Thymus (tissue), 11 donors: ENCODE results near the gene PRKN. TPM values are rescaled to one million over a fixed set of nuclear protein-coding genes. Genes with fewer than 3 reads are reported as not detected.
"Not testable (repeated sequence)": the region's sequence is repeated elsewhere in the genome, so short reads cannot be mapped to it uniquely, and the experiment has no call there.

ENCODE experiments used
- DNase-seq, 9 donors: peaks; one replicate each; pipeline ENCODE4 v3.0.0-alpha.2; 2013; ENCODE audit warnings: low spot score in 9 of 9, low read depth in 6 of 9, missing footprints in 1 of 9
- H3K27ac ChIP-seq, 2 donors: one replicate each; pipeline ENCODE4 v1.5.1; 2013; ENCODE audit warnings: control low read depth in 1 of 2, low read depth in 1 of 2, low read length in 1 of 2, mild to moderate bottlenecking in 1 of 2, moderate library complexity in 1 of 2
- H3K27me3 ChIP-seq, 2 donors: one replicate each; pipeline ENCODE4 v1.5.1; 2013; ENCODE audit warnings: low read length in 1 of 2; ENCODE audit not compliant: control insufficient read depth in 2 of 2, insufficient read depth in 1 of 2
- H3K36me3 ChIP-seq, 2 donors: one replicate each; pipeline ENCODE4 v1.5.1; 2013; ENCODE audit warnings: low read length in 1 of 2, mild to moderate bottlenecking in 1 of 2, moderate library complexity in 1 of 2; ENCODE audit not compliant: control insufficient read depth in 2 of 2, insufficient read depth in 2 of 2
- H3K4me1 ChIP-seq, 2 donors: one replicate each; pipeline ENCODE4 v1.5.1; 2013; ENCODE audit warnings: low read length in 2 of 2; ENCODE audit not compliant: control insufficient read depth in 2 of 2, insufficient read depth in 2 of 2
- H3K4me3 ChIP-seq, 2 donors: one replicate each; pipeline ENCODE4 v1.5.1; 2013; ENCODE audit warnings: low read length in 2 of 2, control low read depth in 1 of 2, mild to moderate bottlenecking in 1 of 2
- H3K9me3 ChIP-seq, 2 donors: one replicate each; pipeline ENCODE4 v1.5.1; 2013; ENCODE audit warnings: low read length in 1 of 2, mild to moderate bottlenecking in 1 of 2; ENCODE audit not compliant: control insufficient read depth in 2 of 2, insufficient read depth in 1 of 2
- WGBS: extraction: QIAGEN DNeasy Blood & Tissue Kit; methylation state at CpG from one replicate; pipeline ENCODE4 v1.1.7; 2013; 5-methylcytosine and 5-hydroxymethylcytosine counted together
- polyA plus RNA-seq: library from polyadenylated mRNA; stranded (reverse); fragments of 200-250 nt; gene quantifications from one replicate; pipeline ENCODE4 v1.2.3, GENCODE V29; 2013
- total RNA-seq: library from RNA; stranded (reverse); fragments of 120-200 nt; gene quantifications from one replicate; pipeline ENCODE4 v1.2.4, GENCODE V29; 2013
- donor health status: healthy.

Gene PRKN
- total and polyA plus RNA-seq, 2 donors, result 0.48 to 0.71 TPM

DNA sequence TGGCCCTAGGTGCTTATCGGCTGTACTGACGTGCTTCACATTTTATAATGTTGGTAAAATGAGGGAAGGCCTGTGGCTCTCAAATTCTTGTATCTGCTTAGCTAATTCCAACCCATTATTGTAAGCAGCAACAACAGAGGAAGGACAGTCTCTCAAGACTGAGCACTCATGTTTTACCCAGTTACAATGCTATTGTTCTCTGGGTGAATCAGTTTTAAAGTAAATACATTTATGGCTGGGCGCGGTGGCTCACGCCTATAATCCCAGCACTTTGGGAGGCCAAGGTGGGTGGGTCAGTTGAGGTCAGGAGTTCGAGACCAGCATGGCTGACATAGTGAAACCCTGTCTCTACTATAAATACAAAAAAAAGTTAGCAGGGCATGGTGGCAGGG lies 194.6 kb downstream of the PRKN start:
- Histone ChIP-seq H3K27ac (no peak overlapping the region), H3K9me3 (no peaks in the 10 kb centered on the region), H3K27me3 (no peaks in the 10 kb centered on the region), H3K4me3 (no peak overlapping the region), H3K36me3 (no peaks in the 10 kb centered on the region), H3K4me1 (no peaks in the 10 kb centered on the region)
- no peak for DNase-seq
- 94% methylated on average over 6 of the region's 6 CpGs for WGBS

- no peak overlapping the region for H3K27ac ChIP-seq
Observed at GRCh38 chr6:162532283-162533008, 195.1 kb downstream of the PRKN start.

DNA sequence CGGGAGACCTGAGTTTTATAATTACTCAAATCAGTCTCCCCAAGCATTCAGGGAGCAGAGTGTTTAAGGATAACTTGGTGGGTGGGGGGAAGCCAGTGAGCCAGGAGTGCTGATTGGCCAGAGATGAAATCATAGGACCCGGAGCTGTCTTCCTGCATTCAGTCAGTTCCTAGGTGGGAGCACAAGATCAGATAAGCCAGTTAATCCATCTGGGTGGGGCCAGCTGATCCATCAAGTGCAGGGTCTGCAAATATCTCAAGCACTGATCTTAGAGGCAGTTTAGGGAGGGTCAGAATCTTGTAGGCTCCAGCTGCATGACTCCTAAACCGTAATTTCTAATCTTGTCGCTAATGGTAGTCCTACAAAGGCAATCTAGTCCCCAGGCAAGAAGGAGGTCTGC lies 196.2 kb downstream of the PRKN start:
- not testable (repeated sequence) for H3K4me3 ChIP-seq, H3K27me3 ChIP-seq, H3K27ac ChIP-seq, H3K36me3 ChIP-seq, H3K4me1 ChIP-seq, DNase-seq, H3K9me3 ChIP-seq
- 96% methylated on average over 4 of the region's 4 CpGs for WGBS

More at GRCh38 chr6:162532283-162533008, 195.1 kb downstream of the PRKN start:
- 91% methylated on average over 9 of the region's 9 CpGs for WGBS
- Histone ChIP-seq H3K4me3 (no peak overlapping the region), H3K27me3 (no peaks in the 10 kb centered on the region), H3K36me3 (no peaks in the 10 kb centered on the region), H3K9me3 (no peaks in the 10 kb centered on the region), H3K4me1 (no peaks in the 10 kb centered on the region)
- DNase-seq, result no peak

DNA sequence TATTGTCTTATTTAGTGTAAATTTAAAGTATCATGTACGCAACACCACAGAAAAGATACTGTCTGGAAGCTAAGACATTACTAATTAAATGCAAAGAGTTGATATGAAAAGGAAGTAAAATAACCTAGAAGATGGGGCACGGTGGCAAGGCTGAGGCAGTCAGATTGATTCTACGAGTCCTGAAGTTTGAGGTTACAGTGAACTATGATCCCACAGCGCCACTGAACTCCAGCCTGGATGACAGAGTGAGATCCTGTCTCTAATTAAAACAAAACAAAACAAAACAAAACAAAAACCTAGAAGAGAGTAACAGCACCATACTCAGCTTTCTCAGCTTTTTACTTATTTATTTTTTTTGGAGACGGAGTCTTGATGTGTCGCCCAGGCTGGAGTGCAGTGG lies 199.0 kb downstream of the PRKN start:
- H3K27me3 ChIP-seq, result no peaks in the 10 kb centered on the region
- no peaks in the 10 kb centered on the region for H3K4me1 ChIP-seq
- H3K9me3 ChIP-seq, result no peaks in the 10 kb centered on the region
- WGBS, result 86% methylated on average over 6 of the region's 6 CpGs
- no peak overlapping the region for H3K27ac ChIP-seq
- no peak for DNase-seq
- no peaks in the 10 kb centered on the region for H3K36me3 ChIP-seq
- H3K4me3 ChIP-seq, result no peak overlapping the region

GRCh38 chr6:162526960-162527359 lies 200.6 kb downstream of the PRKN start:
- no peaks in the 10 kb centered on the region for H3K27me3 ChIP-seq
- H3K27ac ChIP-seq, result no peak overlapping the region
- no peaks in the 10 kb centered on the region for H3K4me1 ChIP-seq
- no peak overlapping the region for H3K4me3 ChIP-seq
- DNase-seq, result no peak
- 86% methylated on average over 7 of the region's 7 CpGs for WGBS
- H3K36me3 ChIP-seq, result no peaks in the 10 kb centered on the region
- H3K9me3 ChIP-seq, result no peaks in the 10 kb centered on the region

DNA sequence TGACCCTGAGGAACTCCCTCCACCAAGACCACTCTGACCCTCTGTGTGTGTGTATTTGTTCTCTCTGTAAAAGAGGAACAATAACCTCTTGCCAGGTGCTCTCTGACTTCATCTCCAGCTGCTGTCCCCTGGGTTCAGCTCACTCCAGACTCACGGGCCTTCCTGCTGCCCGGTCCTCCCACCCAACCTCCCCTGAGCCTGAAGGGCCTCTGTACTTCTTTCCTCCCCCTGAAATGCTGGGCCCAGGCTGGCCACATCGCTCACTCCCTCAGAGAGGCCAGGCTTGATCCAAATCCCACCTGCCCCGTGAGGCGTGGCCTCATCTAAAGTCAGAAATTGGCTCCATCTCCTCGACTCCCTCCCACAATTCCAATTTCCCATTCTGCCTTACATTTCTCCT lies 202.4 kb downstream of the PRKN start:
- no peaks in the 10 kb centered on the region for H3K36me3 ChIP-seq
- 82% methylated on average over 6 of the region's 6 CpGs for WGBS
- no peaks in the 10 kb centered on the region for H3K4me1 ChIP-seq
- no peak overlapping the region for H3K4me3 ChIP-seq
- H3K27me3 ChIP-seq, result no peaks in the 10 kb centered on the region
- H3K27ac ChIP-seq, result no peak overlapping the region
- H3K9me3 ChIP-seq, result no peaks in the 10 kb centered on the region
- no peak for DNase-seq

DNA sequence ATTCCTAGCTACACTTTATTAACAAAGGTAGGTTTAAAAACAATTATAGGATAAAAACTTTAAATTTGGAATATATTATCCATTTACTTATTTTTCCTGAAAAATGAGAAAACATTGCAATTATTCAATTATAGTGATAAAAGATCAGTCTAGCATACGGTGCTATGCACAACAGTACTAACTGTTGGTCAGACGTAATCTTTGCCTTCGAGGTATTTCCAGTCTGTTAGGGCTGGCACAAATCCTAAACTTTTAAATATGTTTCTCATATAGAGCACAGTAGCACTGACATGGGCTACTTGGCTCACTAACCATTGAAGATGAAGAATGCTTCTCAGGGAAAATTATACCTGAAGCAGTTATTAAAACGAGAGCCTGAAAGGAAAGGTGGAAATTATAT lies 214.8 kb downstream of the PRKN start:
- Histone ChIP-seq H3K27ac (no peak overlapping the region), H3K4me1 (no peaks in the 10 kb centered on the region), H3K4me3 (no peak overlapping the region), H3K36me3 (no peaks in the 10 kb centered on the region), H3K9me3 (peaks cover 0 to 1% of the 10 kb centered on the region in 2 donors), H3K27me3 (no peaks in the 10 kb centered on the region)
- no peak for DNase-seq
- 78% methylated on average over 4 of the region's 4 CpGs for WGBS

DNA sequence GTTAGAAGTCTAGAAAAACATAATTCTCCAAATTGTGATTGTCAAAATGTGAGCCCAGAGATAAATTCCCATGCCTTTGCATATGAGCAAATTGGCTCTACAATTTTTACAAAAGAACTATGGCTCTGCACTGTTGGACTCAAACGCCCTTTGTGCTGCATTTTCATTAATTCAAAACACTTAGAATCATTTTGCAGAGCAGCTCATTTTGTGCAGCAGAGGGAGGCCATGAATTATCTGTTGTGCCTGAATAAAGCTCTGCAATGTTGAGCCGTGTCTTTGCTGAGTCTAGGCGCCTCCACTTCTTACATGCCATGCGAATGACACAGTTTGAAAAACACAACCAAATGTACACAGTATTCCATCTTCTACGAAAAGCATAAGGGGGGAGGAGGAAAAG lies 230.2 kb downstream of the PRKN start:
- 76% methylated on average over 5 of the region's 5 CpGs for WGBS
- no peaks in the 10 kb centered on the region for H3K27me3 ChIP-seq
- H3K9me3 ChIP-seq, result peaks cover 0 to 4% of the 10 kb centered on the region in 2 donors
- no peak overlapping the region for H3K27ac ChIP-seq
- DNase-seq, result no peak
- H3K4me3 ChIP-seq, result no peak overlapping the region
- H3K4me1 ChIP-seq, result no peaks in the 10 kb centered on the region
- H3K36me3 ChIP-seq, result no peaks in the 10 kb centered on the region

- H3K4me1 ChIP-seq, result no peaks in the 10 kb centered on the region
- 87% methylated on average over 3 of the region's 3 CpGs for WGBS
- no peak for DNase-seq
- H3K27me3 ChIP-seq, result no peaks in the 10 kb centered on the region
- no peak overlapping the region for H3K4me3 ChIP-seq
- peaks cover 0 to 4% of the 10 kb centered on the region in 2 donors for H3K9me3 ChIP-seq
- no peak overlapping the region for H3K27ac ChIP-seq
- H3K36me3 ChIP-seq, result no peaks in the 10 kb centered on the region
Observed at GRCh38 chr6:162493917-162494316, 233.6 kb downstream of the PRKN start.
